Testis (tissue), 3 donors: ENCODE data around the gene CDH4. TPM values are rescaled to one million over a fixed set of nuclear protein-coding genes. Genes with fewer than 3 reads are reported as not detected.

ENCODE experiments used
- DNase-seq: peaks from one replicate; pipeline ENCODE4 v3.0.0-alpha.2; 2019
- H3K27ac ChIP-seq, 2 donors: fragments of 200-600 bp; sonication (generic); one replicate each; pipeline ENCODE4 v1.5.1; 2019
- H3K27me3 ChIP-seq: fragments of 200-600 bp; sonication (generic); one replicate; pipeline ENCODE4 v1.5.1; 2019
- H3K36me3 ChIP-seq: fragments of 200-600 bp; sonication (generic); one replicate; pipeline ENCODE4 v1.5.1; 2017; ENCODE audit warnings: low read depth; ENCODE audit errors: missing control alignments
- H3K4me1 ChIP-seq: fragments of 200-600 bp; sonication (generic); one replicate; pipeline ENCODE4 v1.5.1; 2019
- H3K4me3 ChIP-seq, 2 donors: fragments of 200-600 bp; sonication (generic); one replicate each; pipeline ENCODE4 v1.5.1; 2017 to 2019
- H3K9me3 ChIP-seq: fragments of 200-600 bp; sonication (generic); one replicate; pipeline ENCODE4 v1.5.1; 2017
- POLR2A ChIP-seq: fragments of 450-650 bp; IDR thresholded peaks from one replicate; pipeline ENCODE4 v1.6.1; 2017; ENCODE audit warnings: antibody characterized with exemption, mild to moderate bottlenecking, moderate library complexity
- WGBS, 2 donors: methylation state at CpG; one replicate each; pipeline ENCODE4 v1.1.5; 2018; 5-methylcytosine and 5-hydroxymethylcytosine counted together
- intact Hi-C: fragments of 100-400 bp; cut with DNase I; formaldehyde crosslinking; loops from one replicate; pipeline ENCODE4 v1.15.1; 2023; ENCODE audit warnings: low total_unique reads
- polyA plus RNA-seq: library from polyadenylated mRNA; stranded (reverse); fragments of 350-450 nt; fragmentation: Illumina TruSeq; extraction: RNeasy Lipid Tissue Mini Kit (QIAGEN cat#74804); gene quantifications from one replicate; pipeline ENCODE4 v1.2.3, GENCODE V29; 2014; ENCODE audit warnings: low read depth, low replicate concordance; ENCODE audit not compliant: insufficient read depth
- total RNA-seq, 2 donors: library from RNA; depleted of rRNA; stranded (reverse); fragments of >200 nt; gene quantifications; one replicate each; pipeline ENCODE4 v1.2.3, GENCODE V29; 2016
- TF ChIP-seq, protein P1 (sequence below), 3 experiments: fragments of 450-650 bp in 2 of 3; fragments of 200-600 bp in 1 of 3; sonication (generic) in 1 of 3; IDR thresholded peaks; one replicate each; pipeline ENCODE4 v1.5.1; 2016 to 2019; ENCODE audit warnings: antibody characterized with exemption in 3 of 3, mild to moderate bottlenecking in 2 of 3, moderate library complexity in 1 of 3

CDH4 gene
- total and polyA plus RNA-seq, 3 donors from 2014 or later = 1.4 to 3.3 (median 1.9) TPM

GRCh38 chr20:61354501-61354900 is 102.4 kb downstream of the CDH4 start:
- Histone ChIP-seq H3K4me3 (no peak overlapping the region), H3K27me3 (no peaks in the 10 kb centered on the region), H3K27ac (no peak overlapping the region), H3K9me3 (no peaks in the 10 kb centered on the region), H3K36me3 (no peaks in the 10 kb centered on the region), H3K4me1 (no peaks in the 10 kb centered on the region)
- 60 to 69% methylated on average over 9 to 10 of the region's 10 CpGs for WGBS, 2 donors
- intact Hi-C loops = no loop called here
- no peak for TF ChIP-seq POLR2A
- TF ChIP-seq, protein P1, sequence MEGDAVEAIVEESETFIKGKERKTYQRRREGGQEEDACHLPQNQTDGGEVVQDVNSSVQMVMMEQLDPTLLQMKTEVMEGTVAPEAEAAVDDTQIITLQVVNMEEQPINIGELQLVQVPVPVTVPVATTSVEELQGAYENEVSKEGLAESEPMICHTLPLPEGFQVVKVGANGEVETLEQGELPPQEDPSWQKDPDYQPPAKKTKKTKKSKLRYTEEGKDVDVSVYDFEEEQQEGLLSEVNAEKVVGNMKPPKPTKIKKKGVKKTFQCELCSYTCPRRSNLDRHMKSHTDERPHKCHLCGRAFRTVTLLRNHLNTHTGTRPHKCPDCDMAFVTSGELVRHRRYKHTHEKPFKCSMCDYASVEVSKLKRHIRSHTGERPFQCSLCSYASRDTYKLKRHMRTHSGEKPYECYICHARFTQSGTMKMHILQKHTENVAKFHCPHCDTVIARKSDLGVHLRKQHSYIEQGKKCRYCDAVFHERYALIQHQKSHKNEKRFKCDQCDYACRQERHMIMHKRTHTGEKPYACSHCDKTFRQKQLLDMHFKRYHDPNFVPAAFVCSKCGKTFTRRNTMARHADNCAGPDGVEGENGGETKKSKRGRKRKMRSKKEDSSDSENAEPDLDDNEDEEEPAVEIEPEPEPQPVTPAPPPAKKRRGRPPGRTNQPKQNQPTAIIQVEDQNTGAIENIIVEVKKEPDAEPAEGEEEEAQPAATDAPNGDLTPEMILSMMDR (IDR thresholded peaks at IDR 0.05) = no peak
- no peak for DNase-seq

- intact Hi-C loops = no loop called here
- 50 to 63% methylated on average over 12 of the region's 12 CpGs for WGBS, 2 donors
- H3K27ac ChIP-seq = no peak overlapping the region
- DNase-seq = peak; percentile 66
- TF ChIP-seq, protein P1 (IDR thresholded peaks at IDR 0.05) = no peak
- TF ChIP-seq POLR2A = no peak
- H3K9me3 ChIP-seq = no peaks in the 10 kb centered on the region
- no peaks in the 10 kb centered on the region for H3K4me1 ChIP-seq
- no peaks in the 10 kb centered on the region for H3K27me3 ChIP-seq
- H3K36me3 ChIP-seq = no peaks in the 10 kb centered on the region
- H3K4me3 ChIP-seq = no peak overlapping the region
These were observed 102.9 kb downstream of the CDH4 start for GRCh38 chr20:61354901-61355495.

GRCh38 chr20:61355585-61355984 is 103.5 kb downstream of the CDH4 start:
- Histone ChIP-seq H3K27ac (no peak overlapping the region), H3K36me3 (no peaks in the 10 kb centered on the region), H3K27me3 (no peaks in the 10 kb centered on the region), H3K4me1 (no peaks in the 10 kb centered on the region), H3K9me3 (no peaks in the 10 kb centered on the region), H3K4me3 (no peak overlapping the region)
- DNase-seq = no peak
- 79 to 83% methylated on average over 5 of the region's 5 CpGs for WGBS, 2 donors
- intact Hi-C loops = no loop called here
- no peak for TF ChIP-seq POLR2A
- TF ChIP-seq, protein P1 (IDR thresholded peaks at IDR 0.05) = no peak

DNA sequence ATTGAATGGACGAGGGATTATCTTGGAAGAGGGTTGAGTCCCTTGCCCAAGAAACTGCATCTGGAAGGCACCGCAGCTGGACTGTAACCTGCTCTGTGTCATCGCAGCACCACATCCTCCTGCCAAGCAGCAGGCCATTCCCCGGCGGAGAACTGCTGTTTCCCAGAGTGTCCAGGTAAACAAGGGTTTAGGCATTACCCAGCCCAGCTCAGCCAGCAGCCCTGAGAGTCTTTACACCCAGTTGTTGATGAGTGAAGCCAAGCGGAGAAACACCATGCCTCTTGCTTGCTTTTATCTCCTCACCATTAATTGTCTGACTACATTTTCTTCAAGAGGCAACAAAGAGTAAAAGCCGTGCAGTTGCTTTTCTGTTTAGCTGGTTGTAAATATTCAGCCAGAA is 104.1 kb downstream of the CDH4 start:
- intact Hi-C loops = no loop called here
- Histone ChIP-seq H3K27me3 (no peaks in the 10 kb centered on the region), H3K4me1 (no peaks in the 10 kb centered on the region), H3K9me3 (no peaks in the 10 kb centered on the region), H3K4me3 (no peak overlapping the region), H3K27ac (no peak overlapping the region), H3K36me3 (no peaks in the 10 kb centered on the region)
- 75 to 77% methylated on average over 7 of the region's 7 CpGs for WGBS, 2 donors
- DNase-seq = no peak
- TF ChIP-seq, protein P1 (IDR thresholded peaks at IDR 0.05) = no peak
- no peak for TF ChIP-seq POLR2A

- Histone ChIP-seq H3K36me3 (no peaks in the 10 kb centered on the region), H3K9me3 (no peaks in the 10 kb centered on the region), H3K27me3 (no peaks in the 10 kb centered on the region), H3K27ac (no peak overlapping the region), H3K4me1 (no peaks in the 10 kb centered on the region), H3K4me3 (no peak overlapping the region)
- TF ChIP-seq, protein P1 (IDR thresholded peaks at IDR 0.05) = no peak
- no peak for TF ChIP-seq POLR2A
- intact Hi-C loops = no loop called here
- DNase-seq = no peak
- WGBS, 2 donors = 90 to 92% methylated on average over 11 of the region's 11 CpGs
These were observed 105.1 kb downstream of the CDH4 start for GRCh38 chr20:61357119-61357518.
